IPS DF 19.7 (cell line): ENCODE data around the gene TMEM86B.

ENCODE experiments used
- DNase-seq: peaks from one replicate; pipeline ENCODE4 v3.0.0-alpha.2; 2013; ENCODE audit warnings: low read depth, low spot score

The TMEM86B gene

GRCh38 chr19:55228403-55229031, at the start of gene TMEM86B:
Gene TMEM86B (minus strand): TSS chr19:55228763. CDS start chr19:55228741, 22 bp downstream.
- DNase-seq, result no peak

- no peak for DNase-seq
These were observed 48.9 kb upstream of the TMEM86B start for GRCh38 chr19:55277494-55277893.

- DNase-seq, result no peak
These were observed 48.3 kb upstream of the TMEM86B start for GRCh38 chr19:55276720-55277430.

- no peak for DNase-seq
These were observed 47.5 kb upstream of the TMEM86B start for GRCh38 chr19:55275851-55276719.

GRCh38 chr19:55273978-55274707, 45.6 kb upstream of the TMEM86B start:
- no peak for DNase-seq

- DNase-seq, result no peak
These were observed 43.6 kb upstream of the TMEM86B start for GRCh38 chr19:55272142-55272541.

- no peak for DNase-seq
These were observed 41.8 kb upstream of the TMEM86B start for GRCh38 chr19:55270172-55270942.

- DNase-seq, result no peak
These were observed 40.7 kb upstream of the TMEM86B start for GRCh38 chr19:55269299-55269698.

- DNase-seq, result no peak
These were observed 38.3 kb upstream of the TMEM86B start for GRCh38 chr19:55266840-55267239.

GRCh38 chr19:55266404-55266803, 37.8 kb upstream of the TMEM86B start:
- DNase-seq, result no peak

GRCh38 chr19:55265723-55266386, 37.3 kb upstream of the TMEM86B start:
- DNase-seq, result no peak

GRCh38 chr19:55265173-55265572, 36.6 kb upstream of the TMEM86B start:
- no peak for DNase-seq

- DNase-seq, result no peak
These were observed 36.0 kb upstream of the TMEM86B start for GRCh38 chr19:55264531-55264930.

GRCh38 chr19:55262359-55262758, 33.8 kb upstream of the TMEM86B start:
- DNase-seq, result no peak

GRCh38 chr19:55261671-55262126, 33.1 kb upstream of the TMEM86B start:
- peak; percentile 28 for DNase-seq

- no peak for DNase-seq
These were observed 31.1 kb upstream of the TMEM86B start for GRCh38 chr19:55259540-55260210.

- DNase-seq, result peak; percentile 84
These were observed 30.4 kb upstream of the TMEM86B start, which contains the start of gene PPP6R1 for GRCh38 chr19:55258828-55259539. Gene PPP6R1 (minus strand): TSS chr19:55259017. CDS start chr19:55247103, 11,914 bp downstream.

GRCh38 chr19:55258476-55258827, 29.9 kb upstream of the TMEM86B start:
- DNase-seq, result no peak
